GM12892 (cell line): ENCODE results near the gene GPATCH3.
A peak's percentile ranks its signal among the peaks of the same experiment; 100 is the strongest.

ENCODE experiments used
- DNase-seq: peaks from one replicate; pipeline ENCODE4 v3.0.0; 2011; ENCODE audit not compliant: insufficient read length
- FAIRE-seq: peaks from 2 replicates; lab custom pipeline; 2011; peaks lifted over from hg19 to GRCh38; lab: Jason Lieb, UNC
- POLR2A ChIP-seq: IDR thresholded peaks from 2 replicates; pipeline ENCODE4 v1.6.1; 2011; ENCODE audit warnings: low read depth, low read length, control low read depth
- POLR2AphosphoS5 ChIP-seq: IDR thresholded peaks from 2 replicates; pipeline ENCODE4 v1.6.1; 2011; ENCODE audit warnings: low read depth, low read length, control low read depth
- TAF1 ChIP-seq: IDR thresholded peaks from 2 replicates; pipeline ENCODE4 v1.6.1; 2011; ENCODE audit warnings: low read depth, mild to moderate bottlenecking, control low read depth, low read length, borderline replicate concordance

GPATCH3 gene

GRCh38 chr1:26932531-26932930, 32.3 kb upstream of the GPATCH3 start:
- TF ChIP-seq POLR2AphosphoS5 (no peak), POLR2A (no peak), TAF1 (no peak)
- peak; percentile 40 for FAIRE-seq

GRCh38 chr1:26923711-26924110, 23.4 kb upstream of the GPATCH3 start:
- TF ChIP-seq POLR2A (no peak), POLR2AphosphoS5 (no peak), TAF1 (no peak)
- no peak for FAIRE-seq

More at GRCh38 chr1:26932531-26932930, 32.3 kb upstream of the GPATCH3 start:
- no peak for DNase-seq

GRCh38 chr1:26922901-26923300, 22.6 kb upstream of the GPATCH3 start:
- no peak for TF ChIP-seq POLR2AphosphoS5
- TF ChIP-seq TAF1: no peak
- no peak for TF ChIP-seq POLR2A
- DNase-seq: no peak
- FAIRE-seq: no peak

More at GRCh38 chr1:26923711-26924110, 23.4 kb upstream of the GPATCH3 start:
- no peak for DNase-seq

GRCh38 chr1:26922431-26922729, 22.1 kb upstream of the GPATCH3 start:
- no peak for TF ChIP-seq POLR2AphosphoS5
- no peak for DNase-seq
- FAIRE-seq: no peak

DNA sequence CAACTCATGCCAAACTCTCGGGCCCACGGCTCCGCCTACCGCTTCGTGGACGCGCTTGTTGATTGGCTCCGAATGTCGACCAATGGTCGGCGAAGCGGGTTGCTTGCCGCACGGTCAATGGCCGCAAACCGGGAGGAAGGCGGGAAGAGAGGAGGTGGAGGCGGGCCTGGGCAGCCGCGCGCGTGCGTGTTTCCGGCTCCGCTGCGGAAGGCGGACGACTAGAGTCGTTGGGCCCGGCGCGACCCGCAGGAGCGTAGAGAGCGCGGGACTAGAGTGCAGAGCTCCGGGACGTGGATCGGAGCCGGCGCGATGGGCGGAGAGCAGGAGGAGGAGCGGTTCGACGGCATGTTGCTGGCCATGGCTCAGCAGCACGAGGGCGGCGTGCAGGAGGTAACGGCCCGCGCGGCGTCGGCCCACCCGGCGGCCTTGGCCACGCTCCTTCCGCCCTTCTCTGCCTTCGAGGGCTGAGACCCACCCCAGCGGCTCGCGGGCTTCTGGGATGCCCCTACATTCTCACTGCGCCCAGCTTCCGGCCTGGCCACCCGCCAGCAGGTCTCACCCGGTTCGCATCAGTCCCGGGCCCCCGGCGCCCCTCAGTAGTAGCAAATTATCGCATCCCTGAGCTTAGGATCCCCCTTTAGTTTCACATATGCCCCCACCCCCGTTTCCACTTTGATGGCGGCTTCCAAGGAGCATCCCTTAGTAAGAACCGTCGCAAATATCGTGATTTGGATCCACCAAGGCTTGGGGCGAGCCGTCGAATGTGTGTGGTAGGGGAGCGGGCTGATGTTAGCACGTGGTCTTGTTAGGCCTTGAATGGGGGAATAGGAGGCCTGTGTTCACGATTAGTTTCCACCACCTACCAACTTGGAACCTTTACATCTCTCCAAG, 21.5 kb upstream of the GPATCH3 start, which contains the start of gene NUDC:
TSS of gene NUDC (plus strand) at position 204 of the 891 bp plus-strand sequence. CDS start at position 310, 106 bp downstream.
- peak; percentile 53; the same call in 1 of the 2 replicates for TF ChIP-seq TAF1
- TF ChIP-seq POLR2AphosphoS5: peak; percentile 92
- peak; percentile 95 for TF ChIP-seq POLR2A
- FAIRE-seq (peak; percentile 100), DNase-seq (peak; percentile 93)

DNA sequence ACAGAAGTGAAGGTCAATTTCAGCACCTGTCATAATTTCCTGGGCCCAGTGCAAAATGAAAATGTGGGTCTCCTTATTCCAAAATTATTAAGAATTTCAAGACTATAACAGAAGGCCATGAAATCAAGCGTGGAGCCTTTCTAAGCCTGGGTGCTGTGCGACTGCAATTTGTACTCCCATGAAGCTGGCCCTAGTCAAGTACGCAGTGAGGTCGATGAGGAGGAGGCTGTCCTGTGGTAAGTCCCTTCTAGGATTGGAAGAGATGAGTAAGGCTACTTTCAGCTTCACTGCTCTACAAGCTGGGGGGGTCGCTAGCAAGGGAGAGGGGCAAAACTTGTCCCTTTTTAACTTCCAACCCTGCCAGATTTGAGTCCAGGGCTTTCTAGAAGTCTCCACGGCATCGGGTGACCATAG, 20.9 kb upstream of the GPATCH3 start:
- DNase-seq: no peak
- FAIRE-seq: no peak
- TF ChIP-seq TAF1 (no peak), POLR2A (no peak), POLR2AphosphoS5 (no peak)

DNA sequence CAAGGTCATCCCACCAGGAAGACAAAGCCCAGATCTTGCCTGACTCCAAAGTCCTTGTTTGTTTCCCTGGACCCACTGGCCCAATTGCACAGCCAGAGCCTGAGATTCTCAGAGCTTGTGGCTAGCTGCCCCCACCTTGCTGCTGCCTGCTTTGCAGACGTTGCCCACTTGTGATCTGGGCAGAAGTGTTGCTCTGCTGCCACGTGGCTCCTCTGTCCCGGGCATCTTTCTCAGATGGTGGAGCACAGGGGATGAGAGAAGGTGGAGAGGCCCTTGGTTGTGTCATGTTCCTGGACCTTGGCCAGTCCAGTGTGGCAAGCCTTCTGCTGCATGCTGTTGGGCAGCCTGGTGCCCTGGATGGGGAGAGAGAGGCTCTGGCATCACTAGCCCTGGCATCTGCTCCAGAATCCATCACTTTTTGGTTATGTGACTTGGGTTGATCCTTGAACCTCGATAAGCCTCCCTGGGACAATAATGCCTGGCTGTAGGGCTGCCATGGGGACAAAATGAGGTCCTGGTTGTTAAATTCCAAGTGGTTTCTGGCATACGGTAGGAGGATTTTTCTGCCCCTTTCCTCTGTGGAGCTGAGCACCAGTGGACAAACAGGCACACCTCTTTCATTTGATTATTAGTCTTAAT, 15.1 kb upstream of the GPATCH3 start:
- TF ChIP-seq POLR2AphosphoS5: no peak
- TF ChIP-seq TAF1: no peak
- no peak for TF ChIP-seq POLR2A
- FAIRE-seq: no peak
- DNase-seq: no peak

DNA sequence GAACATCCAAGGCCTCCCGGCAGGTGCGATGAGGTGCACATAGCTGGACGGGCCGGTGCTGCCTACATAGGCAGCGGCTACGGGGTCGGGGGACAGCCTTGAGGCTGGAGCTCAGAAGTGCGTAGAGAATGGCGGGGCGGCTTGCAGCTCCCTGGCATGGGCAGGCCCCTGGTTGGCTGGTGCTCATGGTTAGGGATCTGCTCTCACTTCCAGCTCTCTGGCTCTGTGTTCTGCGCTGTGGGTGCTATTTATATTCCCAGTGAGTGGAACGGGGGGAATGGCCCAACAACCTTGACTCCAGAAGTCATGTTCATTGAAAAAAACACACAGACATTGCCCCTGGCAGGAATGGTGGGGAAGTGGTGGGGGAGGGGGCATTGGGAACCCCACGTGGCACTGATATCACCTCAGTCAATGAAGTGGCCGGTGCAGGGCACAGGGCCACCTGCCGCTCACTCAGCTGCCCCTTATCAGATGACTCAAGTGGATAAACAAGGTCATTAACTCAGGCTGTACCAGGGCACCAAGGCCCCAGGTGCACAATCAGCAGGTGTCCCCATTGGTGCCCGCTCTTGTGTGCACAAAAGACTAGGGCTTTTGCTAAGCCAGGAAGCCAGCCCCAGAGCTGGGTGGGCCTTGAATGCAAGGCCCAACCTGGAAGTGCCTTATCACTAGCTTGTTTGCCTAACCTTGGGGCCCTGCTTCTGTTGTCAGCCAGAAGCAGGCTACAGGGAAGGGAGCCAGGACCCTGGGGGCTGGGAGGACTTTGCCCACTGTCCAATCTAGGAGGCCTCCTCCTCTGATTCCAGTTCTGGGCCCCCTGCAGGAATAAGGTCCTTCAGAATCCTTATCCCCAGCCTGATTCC, 13.7 kb upstream of the GPATCH3 start, which contains the start of gene NR0B2:
TSS of gene NR0B2 (minus strand) at position 222 of the 866 bp plus-strand sequence. CDS start at position 187, 35 bp downstream.
- DNase-seq (no peak), FAIRE-seq (no peak)
- TF ChIP-seq POLR2A (no peak), POLR2AphosphoS5 (no peak), TAF1 (no peak)

DNA sequence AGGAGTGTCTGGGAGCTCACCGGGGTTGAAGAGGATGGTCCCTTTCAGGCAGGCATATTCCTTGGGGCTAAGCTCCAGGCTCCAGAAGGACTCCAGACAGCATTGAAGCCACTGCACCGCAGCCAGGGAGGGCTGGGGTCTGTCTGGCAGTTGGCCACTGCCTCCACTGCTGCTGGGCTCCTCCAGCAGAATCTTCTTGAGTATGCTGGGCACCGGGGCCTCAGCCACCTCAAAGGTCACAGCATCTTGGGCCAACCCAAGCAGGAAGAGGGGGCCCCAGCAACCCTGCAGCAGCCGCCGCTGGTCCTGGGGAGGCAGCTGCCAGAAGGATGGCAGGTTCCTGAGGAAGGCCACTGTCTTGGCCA, 13.1 kb upstream of the GPATCH3 start:
- DNase-seq (no peak), FAIRE-seq (no peak)
- TF ChIP-seq POLR2AphosphoS5 (no peak), TAF1 (no peak), POLR2A (no peak)

DNA sequence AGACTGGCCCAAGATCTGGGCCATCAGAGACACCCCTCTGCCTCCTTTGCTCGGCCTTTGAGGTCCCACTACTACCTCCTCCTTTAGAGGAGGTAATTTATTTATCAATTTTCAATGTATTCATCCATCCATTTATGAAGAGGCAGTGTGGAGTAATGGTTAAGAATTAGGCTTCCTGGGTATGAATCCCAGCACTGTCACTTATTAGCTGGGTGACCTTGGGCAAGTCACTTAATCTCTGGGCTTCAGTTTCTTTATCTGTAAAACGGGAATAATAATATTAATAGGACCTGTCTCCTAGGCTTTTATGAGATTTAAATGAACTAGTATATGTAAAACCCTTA, 11.9 kb upstream of the GPATCH3 start:
- FAIRE-seq: no peak
- TF ChIP-seq POLR2AphosphoS5: no peak

DNA sequence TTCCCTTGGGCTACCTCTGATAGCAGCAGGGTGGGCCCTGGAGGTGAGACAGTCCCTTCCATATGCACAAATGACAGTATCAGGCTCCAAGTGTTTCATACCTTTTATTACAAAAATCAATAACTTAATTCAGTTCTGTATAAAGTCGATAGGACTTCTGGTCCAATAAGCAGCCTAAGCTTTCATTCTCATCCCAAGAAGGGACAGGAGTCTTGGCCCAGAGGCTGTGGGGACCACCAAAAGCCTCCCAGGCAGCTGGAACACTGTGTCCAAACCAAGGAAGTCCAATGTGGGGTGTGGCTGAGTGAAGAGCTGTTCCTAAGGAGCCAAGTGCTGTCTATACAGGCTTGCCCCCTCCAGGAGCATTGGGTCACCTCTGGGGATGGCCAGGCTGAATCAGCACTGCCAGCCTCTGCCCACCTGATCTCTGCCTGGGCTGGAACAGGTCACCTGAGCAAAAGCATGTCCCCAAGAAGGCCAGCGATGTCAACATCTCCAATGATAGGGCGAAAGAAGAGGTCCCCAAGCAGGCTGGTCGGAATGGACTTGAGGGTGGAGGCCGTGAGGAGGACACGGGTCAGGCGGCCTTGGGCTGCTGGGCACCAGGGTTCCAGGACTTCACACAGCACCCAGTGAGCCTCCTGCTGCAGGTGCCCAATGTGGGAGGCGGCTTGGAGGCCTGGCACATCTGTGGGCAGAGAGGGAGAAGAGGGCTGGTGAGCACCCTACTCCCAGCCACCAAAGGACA, 11.3 kb upstream of the GPATCH3 start:
- TF ChIP-seq POLR2A (no peak), TAF1 (no peak), POLR2AphosphoS5 (no peak)
- FAIRE-seq (no peak), DNase-seq (no peak)

More for the DNA sequence above, 11.9 kb upstream of the GPATCH3 start:
- DNase-seq: no peak
